DND-41 (cell line): ENCODE data around the gene EYA2.

ENCODE experiments used
- ATAC-seq: fragments of 200-7000 bp; cut with Tn5 transposase; 3 replicates; pipeline ENCODE4 v1.9.1; 2021; ENCODE audit warnings: low read depth; ENCODE audit not compliant: insufficient read depth
- DNase-seq: peaks from one replicate; pipeline ENCODE4 v3.0.0-alpha.2; 2020
- H2AFZ ChIP-seq: 2 replicates; pipeline ENCODE4 v1.6.0; 2012; ENCODE audit warnings: low read depth, low read length
- H3K27ac ChIP-seq: 2 replicates; pipeline ENCODE4 v1.5.1; 2012; ENCODE audit warnings: low read length, inconsistent platforms
- H3K27me3 ChIP-seq: fragments of 200-600 bp; sonication (generic); 2 replicates; pipeline ENCODE4 v1.6.0; 2012; ENCODE audit warnings: low read length, mild to moderate bottlenecking, inconsistent platforms; ENCODE audit not compliant: insufficient read depth, poor library complexity
- H3K36me3 ChIP-seq: 2 replicates; pipeline ENCODE4 v1.5.1; 2012; ENCODE audit warnings: low read length, inconsistent platforms; ENCODE audit not compliant: insufficient read depth
- H3K4me1 ChIP-seq: 2 replicates; pipeline ENCODE4 v1.5.1; 2012; ENCODE audit warnings: mild to moderate bottlenecking, low read length; ENCODE audit not compliant: insufficient read depth
- H3K4me2 ChIP-seq: 2 replicates; pipeline ENCODE4 v1.6.0; 2012; ENCODE audit warnings: mild to moderate bottlenecking, moderate library complexity, low read length, inconsistent platforms; ENCODE audit not compliant: insufficient read depth
- H3K4me3 ChIP-seq, 2 experiments: fragments of 200-600 bp in 1 of 2; shearing (Covaris generic) in 1 of 2; 2 replicates each; pipeline ENCODE4 v1.5.1; 2012 to 2016; ENCODE audit warnings: inconsistent platforms in 2 of 2, low read length in 2 of 2, mild to moderate bottlenecking in 2 of 2, low read depth in 1 of 2, moderate library complexity in 1 of 2
- H3K79me2 ChIP-seq: 2 replicates; pipeline ENCODE4 v1.6.0; 2012; ENCODE audit warnings: low read length, inconsistent platforms; ENCODE audit not compliant: insufficient read depth
- H3K9ac ChIP-seq: 2 replicates; pipeline ENCODE4 v1.6.0; 2012; ENCODE audit warnings: low read depth, mild to moderate bottlenecking, inconsistent platforms, low read length, moderate library complexity
- H3K9me3 ChIP-seq: 2 replicates; pipeline ENCODE4 v1.5.1; 2012; ENCODE audit warnings: low read length, moderate library complexity, mild to moderate bottlenecking, inconsistent platforms; ENCODE audit not compliant: insufficient read depth, severe bottlenecking
- H4K20me1 ChIP-seq: 2 replicates; pipeline ENCODE4 v1.6.0; 2012; ENCODE audit warnings: low read length; ENCODE audit not compliant: insufficient read depth
- EZH2 ChIP-seq: IDR thresholded peaks from 3 replicates; pipeline ENCODE4 v1.6.1; 2012; ENCODE audit warnings: borderline replicate concordance, low read depth, mild to moderate bottlenecking, moderate library complexity, low read length, inconsistent platforms; ENCODE audit not compliant: severe bottlenecking
- TF ChIP-seq, protein P1 (sequence below): IDR thresholded peaks from 2 replicates; pipeline ENCODE4 v1.5.1; 2012; ENCODE audit warnings: borderline replicate concordance, low read length, moderate library complexity, mild to moderate bottlenecking; ENCODE audit not compliant: poor library complexity, severe bottlenecking; ENCODE audit errors: extremely low read depth

EYA2 gene, protein sequence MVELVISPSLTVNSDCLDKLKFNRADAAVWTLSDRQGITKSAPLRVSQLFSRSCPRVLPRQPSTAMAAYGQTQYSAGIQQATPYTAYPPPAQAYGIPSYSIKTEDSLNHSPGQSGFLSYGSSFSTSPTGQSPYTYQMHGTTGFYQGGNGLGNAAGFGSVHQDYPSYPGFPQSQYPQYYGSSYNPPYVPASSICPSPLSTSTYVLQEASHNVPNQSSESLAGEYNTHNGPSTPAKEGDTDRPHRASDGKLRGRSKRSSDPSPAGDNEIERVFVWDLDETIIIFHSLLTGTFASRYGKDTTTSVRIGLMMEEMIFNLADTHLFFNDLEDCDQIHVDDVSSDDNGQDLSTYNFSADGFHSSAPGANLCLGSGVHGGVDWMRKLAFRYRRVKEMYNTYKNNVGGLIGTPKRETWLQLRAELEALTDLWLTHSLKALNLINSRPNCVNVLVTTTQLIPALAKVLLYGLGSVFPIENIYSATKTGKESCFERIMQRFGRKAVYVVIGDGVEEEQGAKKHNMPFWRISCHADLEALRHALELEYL

DNA sequence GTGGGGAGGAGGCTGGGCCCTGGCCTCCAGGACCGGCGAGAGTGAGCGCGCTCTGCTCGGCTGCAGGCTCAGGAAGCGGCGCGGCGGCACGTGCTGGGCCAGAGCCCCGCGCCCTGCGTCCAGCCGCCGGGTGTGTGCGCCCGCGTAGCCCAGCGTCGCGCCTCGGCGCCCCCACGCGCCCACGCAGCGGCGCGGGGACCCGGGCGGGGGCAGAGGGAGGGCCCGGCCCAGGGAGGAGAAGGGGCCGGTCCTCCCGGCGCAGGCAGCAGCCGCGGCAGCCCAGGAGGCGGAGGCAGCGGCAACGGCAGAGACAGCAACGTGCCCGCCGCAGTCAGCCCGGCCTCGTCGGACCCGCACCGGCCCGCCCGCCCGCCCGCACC, at the start of gene EYA2:
TSS of gene EYA2 (plus strand) at position 265 of the 380 bp plus-strand sequence. CDS start 95,168 bp downstream, outside the sequence.
- Histone ChIP-seq H3K79me2 (no peaks in the 10 kb centered on the region), H3K4me3 (no peak within 1 kb of the TSS), H3K27ac (no peak within 1 kb of the TSS), H3K4me2 (no peak within 1 kb of the TSS), H3K36me3 (no peaks in the 10 kb centered on the region), H3K4me1 (no peaks in the 10 kb centered on the region), H3K9ac (no peak within 1 kb of the TSS), H3K27me3 (peaks cover 17% of the 10 kb centered on the region), H4K20me1 (no peaks in the 10 kb centered on the region), H2AFZ (no peak within 1 kb of the TSS), H3K9me3 (no peaks in the 10 kb centered on the region)
- TF ChIP-seq EZH2, result no peak
- TF ChIP-seq, protein P1, sequence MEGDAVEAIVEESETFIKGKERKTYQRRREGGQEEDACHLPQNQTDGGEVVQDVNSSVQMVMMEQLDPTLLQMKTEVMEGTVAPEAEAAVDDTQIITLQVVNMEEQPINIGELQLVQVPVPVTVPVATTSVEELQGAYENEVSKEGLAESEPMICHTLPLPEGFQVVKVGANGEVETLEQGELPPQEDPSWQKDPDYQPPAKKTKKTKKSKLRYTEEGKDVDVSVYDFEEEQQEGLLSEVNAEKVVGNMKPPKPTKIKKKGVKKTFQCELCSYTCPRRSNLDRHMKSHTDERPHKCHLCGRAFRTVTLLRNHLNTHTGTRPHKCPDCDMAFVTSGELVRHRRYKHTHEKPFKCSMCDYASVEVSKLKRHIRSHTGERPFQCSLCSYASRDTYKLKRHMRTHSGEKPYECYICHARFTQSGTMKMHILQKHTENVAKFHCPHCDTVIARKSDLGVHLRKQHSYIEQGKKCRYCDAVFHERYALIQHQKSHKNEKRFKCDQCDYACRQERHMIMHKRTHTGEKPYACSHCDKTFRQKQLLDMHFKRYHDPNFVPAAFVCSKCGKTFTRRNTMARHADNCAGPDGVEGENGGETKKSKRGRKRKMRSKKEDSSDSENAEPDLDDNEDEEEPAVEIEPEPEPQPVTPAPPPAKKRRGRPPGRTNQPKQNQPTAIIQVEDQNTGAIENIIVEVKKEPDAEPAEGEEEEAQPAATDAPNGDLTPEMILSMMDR, result no peak
- no peak for ATAC-seq
- no peak for DNase-seq

DNA sequence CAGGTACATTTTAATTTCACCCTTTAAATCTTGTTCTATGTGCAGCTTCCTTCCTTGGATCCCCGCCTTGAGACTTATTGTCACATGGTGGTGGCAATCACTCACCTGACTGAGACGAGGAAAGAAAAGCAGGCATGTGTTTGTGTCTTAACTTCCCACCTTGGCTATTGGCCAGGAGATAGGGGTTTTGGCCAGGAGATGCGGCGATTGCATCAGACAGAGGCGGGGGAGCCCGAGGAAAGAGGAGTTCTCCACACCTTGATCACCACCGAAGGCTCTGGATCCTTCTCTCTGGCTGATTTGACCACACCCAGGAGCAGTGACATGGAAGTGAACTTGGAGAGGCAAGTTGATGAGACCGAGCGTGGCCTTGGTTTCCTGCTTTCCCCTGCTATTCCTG, 49.7 kb upstream of the EYA2 start:
- peaks cover 10% of the 10 kb centered on the region for H3K27me3 ChIP-seq
- H3K4me2 ChIP-seq, result no peak overlapping the region
- H3K4me3 ChIP-seq, result no peak overlapping the region
- H3K9ac ChIP-seq, result no peak overlapping the region
- H3K27ac ChIP-seq, result no peak overlapping the region
- no peaks in the 10 kb centered on the region for H4K20me1 ChIP-seq
- H3K4me1 ChIP-seq, result no peaks in the 10 kb centered on the region
- no peaks in the 10 kb centered on the region for H3K36me3 ChIP-seq
- TF ChIP-seq, protein P1, result no peak
- TF ChIP-seq EZH2, result no peak
- H3K79me2 ChIP-seq, result no peaks in the 10 kb centered on the region
- no peaks in the 10 kb centered on the region for H3K9me3 ChIP-seq
- DNase-seq (no peak), ATAC-seq (no peak)
- H2AFZ ChIP-seq, result no peak overlapping the region

DNA sequence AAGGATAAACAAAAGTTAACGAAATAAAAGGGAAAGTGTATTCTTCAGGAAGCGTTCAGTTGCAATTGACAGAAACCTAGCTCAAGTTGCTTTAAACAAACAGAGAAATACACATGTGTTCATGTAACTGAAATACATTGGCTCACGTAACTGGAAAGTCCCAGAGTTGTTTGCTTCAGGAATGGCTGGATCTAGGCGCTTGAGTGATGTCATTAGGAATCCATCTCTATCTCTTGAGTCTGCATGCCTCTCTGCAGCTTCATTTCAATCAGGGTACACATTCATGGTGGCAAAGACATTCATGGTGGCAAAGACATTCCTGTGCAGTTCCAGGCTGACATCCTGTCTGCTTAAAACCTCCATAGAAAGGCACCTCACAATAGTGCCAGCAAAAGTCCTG, 45.4 kb upstream of the EYA2 start:
- H3K4me2 ChIP-seq, result no peak overlapping the region
- H3K79me2 ChIP-seq, result no peaks in the 10 kb centered on the region
- H2AFZ ChIP-seq, result no peak overlapping the region
- ATAC-seq (no peak), DNase-seq (no peak)
- H3K4me3 ChIP-seq, result no peak overlapping the region
- H3K27me3 ChIP-seq, result no peaks in the 10 kb centered on the region
- no peaks in the 10 kb centered on the region for H3K4me1 ChIP-seq
- H3K27ac ChIP-seq, result no peak overlapping the region
- no peak overlapping the region for H3K9ac ChIP-seq
- H3K36me3 ChIP-seq, result no peaks in the 10 kb centered on the region
- H3K9me3 ChIP-seq, result no peaks in the 10 kb centered on the region
- TF ChIP-seq EZH2, result no peak
- TF ChIP-seq, protein P1, result no peak
- H4K20me1 ChIP-seq, result no peaks in the 10 kb centered on the region
